ENCODE results near the gene CRISPLD2. TPM values are rescaled to one million over a fixed set of nuclear protein-coding genes. Genes with fewer than 3 reads are reported as not detected.

CRISPLD2 gene
- total RNA-seq, 1 donor from 2014 or later: 3.3 TPM

DNA sequence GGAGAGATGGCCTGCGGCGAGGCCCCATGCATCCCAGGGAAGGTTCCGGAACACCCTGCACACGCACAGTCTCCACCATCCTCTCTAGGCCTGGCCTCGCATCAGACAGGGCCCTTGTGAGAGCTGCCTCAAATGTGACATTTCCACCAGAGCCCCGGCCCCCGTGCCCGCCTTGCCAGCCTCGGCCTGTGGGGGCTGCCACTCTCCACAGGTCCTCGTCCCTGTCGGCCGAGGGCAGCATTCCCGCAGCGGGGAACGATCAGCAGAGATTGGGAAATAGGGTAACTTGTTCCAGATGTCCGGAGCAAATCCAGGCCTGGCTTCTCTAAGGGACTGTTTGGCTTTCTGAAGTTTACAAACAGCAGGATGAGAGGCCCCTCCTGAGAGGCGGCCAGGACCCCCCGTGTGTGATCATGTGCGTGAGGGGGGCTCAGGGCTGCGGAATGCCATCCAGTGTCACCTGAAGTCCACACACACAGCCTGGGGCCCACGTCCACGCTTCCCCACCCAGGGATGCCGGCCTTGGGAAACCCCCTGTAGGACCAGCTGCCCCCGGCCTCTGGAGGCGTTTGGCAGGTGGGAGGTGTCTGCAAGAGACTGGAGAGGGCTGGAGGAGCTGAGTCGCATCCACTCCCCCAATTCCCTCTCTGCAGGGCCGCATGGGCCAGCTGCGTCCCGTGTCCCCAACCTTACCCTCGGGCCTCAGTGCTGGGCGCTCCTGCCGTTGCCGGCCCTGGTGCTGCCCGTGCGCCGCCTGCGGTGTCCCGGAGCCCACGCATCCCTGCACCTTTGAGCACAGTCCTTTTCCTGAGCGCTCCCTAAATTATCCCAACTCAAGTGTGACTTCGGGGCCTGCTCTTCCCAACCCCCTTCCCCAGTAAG lies 121.1 kb downstream of the CRISPLD2 start:
- TF ChIP-seq, protein P1, sequence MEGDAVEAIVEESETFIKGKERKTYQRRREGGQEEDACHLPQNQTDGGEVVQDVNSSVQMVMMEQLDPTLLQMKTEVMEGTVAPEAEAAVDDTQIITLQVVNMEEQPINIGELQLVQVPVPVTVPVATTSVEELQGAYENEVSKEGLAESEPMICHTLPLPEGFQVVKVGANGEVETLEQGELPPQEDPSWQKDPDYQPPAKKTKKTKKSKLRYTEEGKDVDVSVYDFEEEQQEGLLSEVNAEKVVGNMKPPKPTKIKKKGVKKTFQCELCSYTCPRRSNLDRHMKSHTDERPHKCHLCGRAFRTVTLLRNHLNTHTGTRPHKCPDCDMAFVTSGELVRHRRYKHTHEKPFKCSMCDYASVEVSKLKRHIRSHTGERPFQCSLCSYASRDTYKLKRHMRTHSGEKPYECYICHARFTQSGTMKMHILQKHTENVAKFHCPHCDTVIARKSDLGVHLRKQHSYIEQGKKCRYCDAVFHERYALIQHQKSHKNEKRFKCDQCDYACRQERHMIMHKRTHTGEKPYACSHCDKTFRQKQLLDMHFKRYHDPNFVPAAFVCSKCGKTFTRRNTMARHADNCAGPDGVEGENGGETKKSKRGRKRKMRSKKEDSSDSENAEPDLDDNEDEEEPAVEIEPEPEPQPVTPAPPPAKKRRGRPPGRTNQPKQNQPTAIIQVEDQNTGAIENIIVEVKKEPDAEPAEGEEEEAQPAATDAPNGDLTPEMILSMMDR (IDR thresholded peaks at IDR 0.05): peak; percentile 19
- H3K27me3 Mint-ChIP-seq (ENCODE audit: unreplicated experiment): no peaks in the 10 kb centered on the region
- peaks cover 35% of the 10 kb centered on the region for H3K4me1 Mint-ChIP-seq (ENCODE audit: unreplicated experiment)
- peak overlapping the region; percentile 89 for H3K27ac Mint-ChIP-seq (ENCODE audit: unreplicated experiment)
- no peak for DNase-seq (ENCODE audit: extremely low spot score, unreplicated experiment)
- no peaks in the 10 kb centered on the region for H3K9me3 Mint-ChIP-seq (ENCODE audit: unreplicated experiment)
- no peak overlapping the region for H3K4me3 Mint-ChIP-seq (ENCODE audit: unreplicated experiment)
- H3K36me3 Mint-ChIP-seq (ENCODE audit: unreplicated experiment): peaks cover 3% of the 10 kb centered on the region

DNA sequence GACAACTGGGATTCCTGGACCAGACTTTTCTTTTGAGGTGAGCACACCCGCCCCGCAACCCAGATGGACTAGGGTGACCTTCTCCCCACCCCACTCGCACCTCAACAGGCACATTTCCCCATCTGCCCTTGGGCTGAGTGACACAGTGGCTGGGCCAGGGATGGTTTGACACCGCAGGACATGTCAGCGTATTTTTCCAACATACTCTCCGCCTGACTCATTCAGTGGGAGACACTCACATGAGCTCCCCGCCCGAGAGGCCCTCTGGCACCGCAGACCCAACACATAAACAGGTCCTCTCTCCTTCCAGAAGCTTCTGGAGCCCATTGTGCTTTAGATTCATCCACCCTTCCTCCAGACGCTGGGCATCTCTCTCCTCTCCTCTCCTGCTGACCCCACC lies 122.1 kb downstream of the CRISPLD2 start:
- no peak for DNase-seq (ENCODE audit: extremely low spot score, unreplicated experiment)
- H3K4me1 Mint-ChIP-seq (ENCODE audit: unreplicated experiment): peaks cover 35% of the 10 kb centered on the region
- H3K9me3 Mint-ChIP-seq (ENCODE audit: unreplicated experiment): no peaks in the 10 kb centered on the region
- TF ChIP-seq, protein P1 (IDR thresholded peaks at IDR 0.05): no peak
- H3K4me3 Mint-ChIP-seq (ENCODE audit: unreplicated experiment): no peak overlapping the region
- no peaks in the 10 kb centered on the region for H3K27me3 Mint-ChIP-seq (ENCODE audit: unreplicated experiment)
- peaks cover 3% of the 10 kb centered on the region for H3K36me3 Mint-ChIP-seq (ENCODE audit: unreplicated experiment)
- H3K27ac Mint-ChIP-seq (ENCODE audit: unreplicated experiment): peak overlapping the region; percentile 89

DNA sequence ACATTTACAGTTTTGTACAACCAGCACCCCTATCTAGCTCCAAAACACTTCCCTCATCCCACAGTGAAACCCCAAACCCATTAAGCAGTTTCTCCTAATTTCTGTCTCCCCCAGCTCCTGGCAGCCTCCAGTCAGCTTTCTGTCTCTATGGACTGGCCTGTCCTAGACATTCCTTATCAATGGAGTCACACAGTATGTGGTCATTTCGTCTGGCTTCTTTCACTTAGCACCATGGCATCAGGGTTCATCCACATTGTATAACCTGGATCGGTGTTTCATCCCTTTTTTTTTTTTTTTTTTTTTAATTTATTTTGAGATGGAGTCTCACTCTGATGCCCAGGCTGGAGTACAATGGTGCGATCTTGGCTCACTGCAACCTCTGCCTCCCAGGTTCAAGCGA lies 123.0 kb downstream of the CRISPLD2 start:
- Mint-ChIP-seq H3K27ac (ENCODE audit: unreplicated experiment) (no peak overlapping the region), H3K36me3 (ENCODE audit: unreplicated experiment) (peaks cover 3% of the 10 kb centered on the region), H3K27me3 (ENCODE audit: unreplicated experiment) (no peaks in the 10 kb centered on the region), H3K4me3 (ENCODE audit: unreplicated experiment) (no peak overlapping the region), H3K9me3 (ENCODE audit: unreplicated experiment) (no peaks in the 10 kb centered on the region), H3K4me1 (ENCODE audit: unreplicated experiment) (peaks cover 34% of the 10 kb centered on the region)
- no peak for DNase-seq (ENCODE audit: extremely low spot score, unreplicated experiment)
- TF ChIP-seq, protein P1 (IDR thresholded peaks at IDR 0.05): no peak

DNA sequence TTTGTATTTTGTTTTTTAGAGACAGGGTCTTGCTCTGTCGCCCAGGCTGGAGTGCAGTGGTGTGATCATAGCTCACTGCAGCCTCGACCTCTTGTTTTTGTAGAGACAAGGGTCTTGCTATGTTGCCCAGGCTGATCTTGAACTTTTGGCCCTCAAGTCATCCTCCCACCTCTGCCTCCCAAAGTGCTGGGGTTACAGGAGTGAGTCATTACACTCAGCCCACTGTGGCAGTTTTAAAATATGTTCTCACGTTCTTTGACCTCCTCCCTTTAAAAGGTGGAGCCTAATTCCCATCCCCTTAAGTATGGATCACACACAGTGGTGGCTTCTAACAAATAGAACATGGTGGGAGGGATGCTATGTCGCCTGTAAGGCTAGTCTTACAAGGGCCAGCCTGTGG lies 123.8 kb downstream of the CRISPLD2 start:
- TF ChIP-seq, protein P1 (IDR thresholded peaks at IDR 0.05): no peak
- Mint-ChIP-seq H3K9me3 (ENCODE audit: unreplicated experiment) (no peaks in the 10 kb centered on the region), H3K36me3 (ENCODE audit: unreplicated experiment) (peaks cover 3% of the 10 kb centered on the region), H3K27ac (ENCODE audit: unreplicated experiment) (no peak overlapping the region), H3K4me1 (ENCODE audit: unreplicated experiment) (peaks cover 32% of the 10 kb centered on the region), H3K27me3 (ENCODE audit: unreplicated experiment) (no peaks in the 10 kb centered on the region), H3K4me3 (ENCODE audit: unreplicated experiment) (no peak overlapping the region)
- DNase-seq (ENCODE audit: extremely low spot score, unreplicated experiment): no peak

DNA sequence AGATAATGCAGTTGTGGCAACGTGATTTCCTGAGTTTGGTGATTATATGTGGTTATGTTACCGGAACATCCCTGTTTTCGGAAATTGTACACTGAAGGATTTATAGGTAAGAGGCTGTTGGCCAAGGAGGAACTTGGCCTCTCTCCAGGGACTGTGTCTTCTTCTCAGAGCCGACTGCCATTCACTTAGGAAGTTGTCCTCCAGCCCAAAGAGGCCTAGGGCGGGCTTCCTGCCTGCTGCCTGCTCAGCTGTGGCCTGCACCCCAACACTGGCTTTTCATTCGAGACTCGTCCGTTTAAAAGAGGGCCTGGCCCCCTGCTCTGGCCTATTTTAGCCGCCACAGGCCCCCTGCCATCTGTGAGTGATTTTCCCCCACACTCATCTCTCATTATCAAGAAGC lies 127.2 kb downstream of the CRISPLD2 start:
- peaks cover 13% of the 10 kb centered on the region for H3K4me1 Mint-ChIP-seq (ENCODE audit: unreplicated experiment)
- no peaks in the 10 kb centered on the region for H3K27me3 Mint-ChIP-seq (ENCODE audit: unreplicated experiment)
- H3K9me3 Mint-ChIP-seq (ENCODE audit: unreplicated experiment): no peaks in the 10 kb centered on the region
- peaks cover 2% of the 10 kb centered on the region for H3K36me3 Mint-ChIP-seq (ENCODE audit: unreplicated experiment)
- DNase-seq (ENCODE audit: extremely low spot score, unreplicated experiment): no peak
- H3K4me3 Mint-ChIP-seq (ENCODE audit: unreplicated experiment): no peak overlapping the region
- TF ChIP-seq, protein P1 (IDR thresholded peaks at IDR 0.05): no peak
- H3K27ac Mint-ChIP-seq (ENCODE audit: unreplicated experiment): no peak overlapping the region

Data from osteocyte (in vitro differentiated cells).